Choroid plexus epithelial cell (primary cell): ENCODE measurements around the gene AP4M1.

Source experiments
- DNase-seq: peaks from one replicate; pipeline ENCODE4 v3.0.0-alpha.2; 2010; ENCODE audit warnings: low read depth
- H3K4me3 ChIP-seq: 2 replicates; pipeline ENCODE4 v1.5.1; 2011; ENCODE audit warnings: low read depth, mild to moderate bottlenecking, control low read depth, low read length, moderate library complexity
- CTCF ChIP-seq: conservative IDR thresholded peaks from 2 replicates; pipeline ENCODE4 v1.5.1; 2011; ENCODE audit warnings: low read depth, mild to moderate bottlenecking, control low read depth, inconsistent platforms, low read length, moderate library complexity

Gene AP4M1

GRCh38 chr7:100119970-100120732 lies 18.7 kb downstream of the AP4M1 start:
- H3K4me3 ChIP-seq: peak overlapping the region; percentile 92
- DNase-seq: peak; percentile 60
- TF ChIP-seq CTCF: no peak

- DNase-seq: no peak
- TF ChIP-seq CTCF: no peak
- peak overlapping the region; percentile 9 for H3K4me3 ChIP-seq
These were observed 19.2 kb downstream of the AP4M1 start for GRCh38 chr7:100120733-100121036.

- DNase-seq: no peak
- no peak for TF ChIP-seq CTCF
- H3K4me3 ChIP-seq: no peak overlapping the region
These were observed 20.6 kb downstream of the AP4M1 start for GRCh38 chr7:100122067-100122466.

GRCh38 chr7:100122568-100122967 lies 21.1 kb downstream of the AP4M1 start:
- no peak overlapping the region for H3K4me3 ChIP-seq
- no peak for DNase-seq
- TF ChIP-seq CTCF: no peak

- DNase-seq: no peak
- H3K4me3 ChIP-seq: no peak overlapping the region
- no peak for TF ChIP-seq CTCF
These were observed 23.1 kb downstream of the AP4M1 start for GRCh38 chr7:100124301-100125230.

- peak overlapping the region; percentile 92 for H3K4me3 ChIP-seq
- peak; percentile 10 for TF ChIP-seq CTCF
- no peak for DNase-seq
These were observed 24.9 kb downstream of the AP4M1 start for GRCh38 chr7:100126239-100126930.
